ENCODE results near the gene PPP3CA. TPM values are rescaled to one million over a fixed set of nuclear protein-coding genes. Genes with fewer than 3 reads are reported as not detected.

The PPP3CA gene
- total and polyA plus RNA-seq, 4 donors = 13.5 to 72.0 (median 30.7) TPM

GRCh38 chr4:101348995-101349800 lies 1.9 kb upstream of the PPP3CA start:
- no peaks in the 10 kb centered on the region for H3K36me3 ChIP-seq (ENCODE audit: control insufficient read depth in 4 of 4, insufficient read depth in 4 of 4, low read length in 4 of 4)
- no peaks in the 10 kb centered on the region for H3K9me3 ChIP-seq (ENCODE audit: control insufficient read depth in 4 of 4, insufficient read depth in 3 of 4, low read length in 3 of 4)
- no peak for TF ChIP-seq CTCF (IDR thresholded peaks at IDR 0.05; ENCODE audit: control extremely low read depth, extremely low read depth)
- H3K27ac ChIP-seq (ENCODE audit: low read depth in 1 of 2, low read length in 1 of 2) = peak overlapping the region in 1 of 2 donors; percentile 76
- no peak overlapping the region for H3K9ac ChIP-seq (ENCODE audit: insufficient read depth in 1 of 2, low read length in 2 of 2)
- peaks cover 0 to 3% (median 0%) of the 10 kb centered on the region in 3 donors for H3K27me3 ChIP-seq (ENCODE audit: control insufficient read depth in 3 of 3, insufficient read depth in 3 of 3, low read length in 2 of 3)
- WGBS, 2 donors = 54 to 63% methylated on average over 5 of the region's 5 CpGs
- no peak for DNase-seq
- H3K4me3 ChIP-seq = no peak overlapping the region
- ATAC-seq (ENCODE audit: insufficient read depth, low FRiP score) = no peak
- peaks cover 3 to 14% (median 4%) of the 10 kb centered on the region in 5 donors for H3K4me1 ChIP-seq (ENCODE audit: control insufficient read depth in 5 of 5, insufficient read depth in 5 of 5, low read length in 5 of 5)

- Histone ChIP-seq H3K4me1 (ENCODE audit: control insufficient read depth in 5 of 5, insufficient read depth in 5 of 5, low read length in 5 of 5) (peaks cover 3 to 14% (median 4%) of the 10 kb centered on the region in 5 donors), H3K27me3 (ENCODE audit: control insufficient read depth in 3 of 3, insufficient read depth in 3 of 3, low read length in 2 of 3) (peaks cover 0 to 3% (median 0%) of the 10 kb centered on the region in 3 donors), H3K36me3 (ENCODE audit: control insufficient read depth in 4 of 4, insufficient read depth in 4 of 4, low read length in 4 of 4) (no peaks in the 10 kb centered on the region), H3K27ac (ENCODE audit: low read depth in 1 of 2, low read length in 1 of 2) (peak overlapping the region; percentile 69 to 83), H3K9me3 (ENCODE audit: control insufficient read depth in 4 of 4, insufficient read depth in 3 of 4, low read length in 3 of 4) (no peaks in the 10 kb centered on the region), H3K4me3 (peak overlapping the region; percentile 37), H3K9ac (ENCODE audit: insufficient read depth in 1 of 2, low read length in 2 of 2) (peak overlapping the region; percentile 37 to 89)
- 4 to 8% methylated on average over 24 of the region's 24 CpGs for WGBS, 2 donors
- DNase-seq (no peak), ATAC-seq (ENCODE audit: insufficient read depth, low FRiP score) (peak; percentile 1)
- TF ChIP-seq CTCF (IDR thresholded peaks at IDR 0.05; ENCODE audit: control extremely low read depth, extremely low read depth) = no peak
Measured at GRCh38 chr4:101348367-101348827, 1.1 kb upstream of the PPP3CA start.

- no peak for TF ChIP-seq CTCF (IDR thresholded peaks at IDR 0.05; ENCODE audit: control extremely low read depth, extremely low read depth)
- Histone ChIP-seq H3K27me3 (ENCODE audit: control insufficient read depth in 3 of 3, insufficient read depth in 3 of 3, low read length in 2 of 3) (peaks cover 0 to 3% (median 0%) of the 10 kb centered on the region in 3 donors), H3K9me3 (ENCODE audit: control insufficient read depth in 4 of 4, insufficient read depth in 3 of 4, low read length in 3 of 4) (no peaks in the 10 kb centered on the region), H3K4me3 (peak overlapping the region; percentile 97), H3K4me1 (ENCODE audit: control insufficient read depth in 5 of 5, insufficient read depth in 5 of 5, low read length in 5 of 5) (peaks cover 3 to 14% (median 4%) of the 10 kb centered on the region in 5 donors), H3K9ac (ENCODE audit: insufficient read depth in 1 of 2, low read length in 2 of 2) (peak overlapping the region; percentile 37 to 89), H3K36me3 (ENCODE audit: control insufficient read depth in 4 of 4, insufficient read depth in 4 of 4, low read length in 4 of 4) (no peaks in the 10 kb centered on the region), H3K27ac (ENCODE audit: low read depth in 1 of 2, low read length in 1 of 2) (peak overlapping the region; percentile 83 to 96)
- DNase-seq (peak; percentile 98 to 99 (median 99)), ATAC-seq (ENCODE audit: insufficient read depth, low FRiP score) (peak; percentile 91)
- 1% methylated on average over 60 to 71 of the region's 71 CpGs for WGBS, 2 donors
Measured at GRCh38 chr4:101347557-101348366, 436 bp upstream of the PPP3CA start.
